ENCODE data around the gene ZNF138.
"Not testable (repeated sequence)": the region's sequence is repeated elsewhere in the genome, so short reads cannot be mapped to it uniquely, and the experiment has no call there.

ZNF138 gene

DNA sequence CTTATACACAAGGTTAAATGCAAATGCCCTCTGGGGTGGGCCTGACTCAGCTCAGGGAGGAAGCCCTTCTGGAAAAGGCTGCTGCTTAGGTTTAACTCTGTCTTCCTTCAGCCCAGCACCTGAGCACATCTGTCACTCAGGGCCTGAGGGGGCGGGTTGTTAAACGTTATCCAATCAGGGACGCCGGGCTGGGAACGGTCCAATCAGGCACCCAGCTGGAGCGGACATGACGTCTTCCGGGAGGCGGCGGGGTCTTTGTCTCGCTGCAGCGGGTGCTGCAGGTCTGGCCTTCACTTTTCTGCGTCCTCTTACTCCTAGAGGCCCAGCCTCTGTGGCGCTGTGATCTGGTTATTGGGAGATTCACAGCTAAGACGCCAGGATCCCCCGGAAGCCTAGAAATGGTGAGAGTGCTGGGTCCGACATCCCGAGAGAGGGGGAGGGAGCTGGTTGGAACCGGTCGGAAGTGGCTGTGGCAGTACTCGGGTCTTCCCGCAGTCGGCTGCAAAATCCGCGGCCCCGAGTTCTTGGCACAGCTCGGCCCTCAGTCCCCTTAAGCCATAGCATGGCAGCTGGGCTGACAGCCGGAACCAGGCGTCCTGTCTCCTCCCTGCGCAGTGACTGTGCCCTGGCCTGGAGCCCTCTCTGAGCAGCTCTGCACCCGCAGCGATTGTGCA is at the start of gene ZNF138:
Gene ZNF138 (plus strand): TSS at position 258 of the 674 bp plus-strand sequence. CDS start 141 bp downstream, at position 399.
- Histone ChIP-seq H3K4me1 (ENCODE audit: control insufficient read depth in 1 of 2, insufficient read depth in 2 of 2, low read length in 2 of 2) (peaks cover 0 to 15% of the 10 kb centered on the region in 2 donors), H3K27ac (ENCODE audit: low read length) (peak within 1 kb of the TSS; percentile 77), H3K27me3 (ENCODE audit: low read depth, low read length) (no peaks in the 10 kb centered on the region), H3K4me3 (ENCODE audit: low read depth in 1 of 2, low read length in 2 of 2) (peak within 1 kb of the TSS; percentile 78 to 85), H3K9me3 (ENCODE audit: control insufficient read depth in 1 of 2, low read length in 2 of 2) (no peaks in the 10 kb centered on the region), H3K36me3 (ENCODE audit: control insufficient read depth in 1 of 2, insufficient read depth in 2 of 2, low read length in 2 of 2) (peaks cover 0 to 3% of the 10 kb centered on the region in 2 donors)

DNA sequence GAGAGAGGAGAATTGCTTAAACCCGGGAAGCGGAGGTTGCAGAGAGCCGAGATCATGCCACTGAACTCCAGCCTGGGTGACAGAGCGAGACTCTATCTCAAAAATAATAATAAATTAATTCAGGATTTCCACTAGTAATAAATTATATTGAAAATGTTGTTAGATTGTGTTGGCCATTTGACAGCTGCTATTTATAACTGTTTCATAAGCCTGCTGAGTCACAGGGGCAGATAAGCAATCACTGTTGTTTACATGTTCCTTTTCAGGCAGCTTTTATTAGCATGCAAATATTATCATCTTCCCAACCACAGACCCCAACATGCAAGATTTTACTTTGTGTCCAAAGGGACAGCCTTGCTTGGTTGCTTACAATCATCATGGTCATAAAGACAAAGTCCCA is 49.5 kb upstream of the ZNF138 start:
- Histone ChIP-seq H3K4me1 (ENCODE audit: control insufficient read depth in 1 of 2, insufficient read depth in 2 of 2, low read length in 2 of 2) (no peaks in the 10 kb centered on the region), H3K27me3 (ENCODE audit: low read depth, low read length) (no peaks in the 10 kb centered on the region), H3K27ac (ENCODE audit: low read length) (no peak overlapping the region), H3K36me3 (ENCODE audit: control insufficient read depth in 1 of 2, insufficient read depth in 2 of 2, low read length in 2 of 2) (no peaks in the 10 kb centered on the region), H3K9me3 (ENCODE audit: control insufficient read depth in 1 of 2, low read length in 2 of 2) (no peaks in the 10 kb centered on the region), H3K4me3 (ENCODE audit: low read depth in 1 of 2, low read length in 2 of 2) (no peak overlapping the region)

DNA sequence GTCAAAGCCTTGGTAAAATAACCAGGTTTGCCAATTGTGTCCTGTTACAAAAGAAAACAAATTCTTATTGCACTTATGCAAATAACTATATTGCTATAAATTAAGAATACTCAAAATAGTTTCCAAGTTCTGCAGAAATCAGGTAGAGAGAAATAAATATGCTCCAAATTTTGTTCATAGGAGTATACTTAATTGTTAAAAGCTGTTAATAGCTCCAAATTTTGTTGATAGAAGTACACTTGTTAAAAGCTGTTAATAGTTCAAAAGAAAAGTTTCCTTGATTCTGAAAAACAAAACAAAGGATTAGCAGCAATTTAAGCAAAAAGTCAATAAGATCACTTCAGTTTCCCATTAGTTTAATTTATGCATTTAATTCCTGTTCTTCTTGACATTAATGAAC is 46.4 kb upstream of the ZNF138 start:
- Histone ChIP-seq H3K4me3 (ENCODE audit: low read depth in 1 of 2, low read length in 2 of 2) (no peak overlapping the region), H3K27ac (ENCODE audit: low read length) (no peak overlapping the region), H3K36me3 (ENCODE audit: control insufficient read depth in 1 of 2, insufficient read depth in 2 of 2, low read length in 2 of 2) (no peaks in the 10 kb centered on the region), H3K27me3 (ENCODE audit: low read depth, low read length) (no peaks in the 10 kb centered on the region), H3K9me3 (ENCODE audit: control insufficient read depth in 1 of 2, low read length in 2 of 2) (no peaks in the 10 kb centered on the region), H3K4me1 (ENCODE audit: control insufficient read depth in 1 of 2, insufficient read depth in 2 of 2, low read length in 2 of 2) (no peaks in the 10 kb centered on the region)

GRCh38 chr7:64753032-64753431 is 41.2 kb upstream of the ZNF138 start:
- Histone ChIP-seq H3K36me3 (ENCODE audit: control insufficient read depth in 1 of 2, insufficient read depth in 2 of 2, low read length in 2 of 2) (no peaks in the 10 kb centered on the region), H3K4me3 (ENCODE audit: low read depth in 1 of 2, low read length in 2 of 2) (no peak overlapping the region), H3K27me3 (ENCODE audit: low read depth, low read length) (no peaks in the 10 kb centered on the region), H3K4me1 (ENCODE audit: control insufficient read depth in 1 of 2, insufficient read depth in 2 of 2, low read length in 2 of 2) (no peaks in the 10 kb centered on the region), H3K27ac (ENCODE audit: low read length) (no peak overlapping the region), H3K9me3 (ENCODE audit: control insufficient read depth in 1 of 2, low read length in 2 of 2) (no peaks in the 10 kb centered on the region)

- no peaks in the 10 kb centered on the region for H3K9me3 ChIP-seq (ENCODE audit: control insufficient read depth in 1 of 2, low read length in 2 of 2)
- no peaks in the 10 kb centered on the region for H3K36me3 ChIP-seq (ENCODE audit: control insufficient read depth in 1 of 2, insufficient read depth in 2 of 2, low read length in 2 of 2)
- H3K27ac ChIP-seq (ENCODE audit: low read length), result no peak overlapping the region
- H3K4me3 ChIP-seq (ENCODE audit: low read depth in 1 of 2, low read length in 2 of 2), result no peak overlapping the region
- H3K27me3 ChIP-seq (ENCODE audit: low read depth, low read length), result no peaks in the 10 kb centered on the region
- no peaks in the 10 kb centered on the region for H3K4me1 ChIP-seq (ENCODE audit: control insufficient read depth in 1 of 2, insufficient read depth in 2 of 2, low read length in 2 of 2)
These were observed 38.4 kb upstream of the ZNF138 start for GRCh38 chr7:64755865-64756264.

DNA sequence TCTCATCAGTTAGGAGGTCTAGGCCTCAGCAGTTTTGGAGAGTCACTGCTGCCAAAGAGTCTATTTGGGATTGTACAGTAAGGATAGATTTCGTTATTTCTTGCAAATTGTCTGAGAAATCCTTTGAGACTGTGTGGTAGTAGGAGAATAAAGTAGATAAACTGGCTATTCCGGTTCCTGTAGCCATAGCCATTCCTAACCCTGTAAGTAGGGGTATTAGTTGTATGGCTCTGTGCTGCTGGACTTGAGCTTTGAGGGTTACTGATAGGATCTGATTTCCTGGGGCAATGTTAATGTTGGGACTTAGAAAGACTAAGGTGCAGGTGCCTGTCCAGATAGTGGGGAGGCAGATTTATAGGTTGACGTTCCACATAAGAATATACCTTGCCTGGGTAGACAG is 36.1 kb upstream of the ZNF138 start:
- Histone ChIP-seq H3K4me3 (ENCODE audit: low read depth in 1 of 2, low read length in 2 of 2) (no peak overlapping the region), H3K9me3 (ENCODE audit: control insufficient read depth in 1 of 2, low read length in 2 of 2) (no peaks in the 10 kb centered on the region), H3K27ac (ENCODE audit: low read length) (no peak overlapping the region), H3K36me3 (ENCODE audit: control insufficient read depth in 1 of 2, insufficient read depth in 2 of 2, low read length in 2 of 2) (no peaks in the 10 kb centered on the region), H3K4me1 (ENCODE audit: control insufficient read depth in 1 of 2, insufficient read depth in 2 of 2, low read length in 2 of 2) (no peaks in the 10 kb centered on the region), H3K27me3 (ENCODE audit: low read depth, low read length) (no peaks in the 10 kb centered on the region)

DNA sequence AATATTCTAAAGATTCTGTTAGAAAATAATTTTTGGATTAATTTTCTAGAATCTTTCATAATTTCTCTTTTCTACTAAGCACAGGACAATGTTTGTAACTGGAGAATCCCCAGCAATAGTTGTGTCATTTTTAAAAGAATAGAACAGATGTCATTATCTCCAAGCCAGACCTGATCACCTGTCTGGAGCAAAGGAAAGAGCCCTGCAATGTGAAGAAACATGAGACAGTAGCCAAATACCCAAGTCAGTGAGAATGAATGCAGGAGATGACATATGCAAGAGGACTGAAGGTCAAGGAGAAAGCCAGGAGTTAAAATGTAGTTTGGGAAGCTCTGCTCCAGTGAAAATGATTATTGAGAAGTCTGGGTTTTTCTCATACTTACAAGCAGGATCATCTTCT is 25.4 kb upstream of the ZNF138 start:
- H3K27ac ChIP-seq (ENCODE audit: low read length), result no peak overlapping the region
- H3K4me1 ChIP-seq (ENCODE audit: control insufficient read depth in 1 of 2, insufficient read depth in 2 of 2, low read length in 2 of 2), result no peaks in the 10 kb centered on the region
- H3K4me3 ChIP-seq (ENCODE audit: low read depth in 1 of 2, low read length in 2 of 2), result no peak overlapping the region
- no peaks in the 10 kb centered on the region for H3K27me3 ChIP-seq (ENCODE audit: low read depth, low read length)
- no peaks in the 10 kb centered on the region for H3K36me3 ChIP-seq (ENCODE audit: control insufficient read depth in 1 of 2, insufficient read depth in 2 of 2, low read length in 2 of 2)
- H3K9me3 ChIP-seq (ENCODE audit: control insufficient read depth in 1 of 2, low read length in 2 of 2), result no peaks in the 10 kb centered on the region

GRCh38 chr7:64774204-64774842 is 19.9 kb upstream of the ZNF138 start:
- Histone ChIP-seq H3K9me3 (ENCODE audit: control insufficient read depth in 1 of 2, low read length in 2 of 2) (peaks cover 0 to 3% of the 10 kb centered on the region in 2 donors), H3K36me3 (ENCODE audit: control insufficient read depth in 1 of 2, insufficient read depth in 2 of 2, low read length in 2 of 2) (no peaks in the 10 kb centered on the region), H3K27me3 (ENCODE audit: low read depth, low read length) (no peaks in the 10 kb centered on the region), H3K4me3 (ENCODE audit: low read depth in 1 of 2, low read length in 2 of 2) (no peak overlapping the region), H3K27ac (ENCODE audit: low read length) (no peak overlapping the region), H3K4me1 (ENCODE audit: control insufficient read depth in 1 of 2, insufficient read depth in 2 of 2, low read length in 2 of 2) (no peaks in the 10 kb centered on the region)

- no peaks in the 10 kb centered on the region for H3K36me3 ChIP-seq (ENCODE audit: control insufficient read depth in 1 of 2, insufficient read depth in 2 of 2, low read length in 2 of 2)
- H3K27ac ChIP-seq (ENCODE audit: low read length), result no peak overlapping the region
- peaks cover 0 to 3% of the 10 kb centered on the region in 2 donors for H3K9me3 ChIP-seq (ENCODE audit: control insufficient read depth in 1 of 2, low read length in 2 of 2)
- H3K4me3 ChIP-seq (ENCODE audit: low read depth in 1 of 2, low read length in 2 of 2), result no peak overlapping the region
- H3K4me1 ChIP-seq (ENCODE audit: control insufficient read depth in 1 of 2, insufficient read depth in 2 of 2, low read length in 2 of 2), result no peaks in the 10 kb centered on the region
- no peaks in the 10 kb centered on the region for H3K27me3 ChIP-seq (ENCODE audit: low read depth, low read length)
These were observed 18.9 kb upstream of the ZNF138 start for GRCh38 chr7:64775289-64775688.

DNA sequence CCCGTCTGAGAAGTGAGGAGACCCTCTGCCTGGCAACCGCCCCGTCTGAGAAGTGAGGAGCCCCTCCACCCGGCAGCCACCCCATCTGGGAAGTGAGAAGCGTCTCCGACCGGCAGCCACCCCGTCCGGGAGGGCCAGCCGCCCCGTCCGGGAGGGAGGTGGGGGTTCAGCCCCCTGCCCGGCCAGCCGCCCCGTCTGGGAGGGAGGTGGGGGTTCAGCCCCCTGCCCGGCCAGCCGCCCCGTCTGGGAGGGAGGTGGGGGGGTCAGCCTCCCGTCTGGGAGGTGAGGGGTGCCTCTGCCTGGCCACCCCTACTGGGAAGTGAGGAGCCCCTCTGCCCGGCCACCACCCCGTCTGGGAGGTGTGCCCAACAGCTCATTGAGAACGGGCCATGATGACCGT is 9.4 kb upstream of the ZNF138 start:
- H3K9me3 ChIP-seq (ENCODE audit: control insufficient read depth in 1 of 2, low read length in 2 of 2); H3K4me3 ChIP-seq (ENCODE audit: low read depth in 1 of 2, low read length in 2 of 2); H3K27me3 ChIP-seq (ENCODE audit: low read depth, low read length); H3K36me3 ChIP-seq (ENCODE audit: control insufficient read depth in 1 of 2, insufficient read depth in 2 of 2, low read length in 2 of 2); H3K4me1 ChIP-seq (ENCODE audit: control insufficient read depth in 1 of 2, insufficient read depth in 2 of 2, low read length in 2 of 2); H3K27ac ChIP-seq (ENCODE audit: low read length): not testable (repeated sequence)

- H3K4me3 ChIP-seq (ENCODE audit: low read depth in 1 of 2, low read length in 2 of 2), result no peak overlapping the region
- H3K27me3 ChIP-seq (ENCODE audit: low read depth, low read length), result no peaks in the 10 kb centered on the region
- H3K9me3 ChIP-seq (ENCODE audit: control insufficient read depth in 1 of 2, low read length in 2 of 2), result no peaks in the 10 kb centered on the region
- no peaks in the 10 kb centered on the region for H3K36me3 ChIP-seq (ENCODE audit: control insufficient read depth in 1 of 2, insufficient read depth in 2 of 2, low read length in 2 of 2)
- H3K27ac ChIP-seq (ENCODE audit: low read length), result no peak overlapping the region
- no peaks in the 10 kb centered on the region for H3K4me1 ChIP-seq (ENCODE audit: control insufficient read depth in 1 of 2, insufficient read depth in 2 of 2, low read length in 2 of 2)
These were observed 6.9 kb upstream of the ZNF138 start for GRCh38 chr7:64787295-64787694.

GRCh38 chr7:64789241-64789640 is 5.0 kb upstream of the ZNF138 start:
- not testable (repeated sequence) for H3K27ac ChIP-seq (ENCODE audit: low read length); H3K9me3 ChIP-seq (ENCODE audit: control insufficient read depth in 1 of 2, low read length in 2 of 2); H3K4me1 ChIP-seq (ENCODE audit: control insufficient read depth in 1 of 2, insufficient read depth in 2 of 2, low read length in 2 of 2); H3K27me3 ChIP-seq (ENCODE audit: low read depth, low read length); H3K36me3 ChIP-seq (ENCODE audit: control insufficient read depth in 1 of 2, insufficient read depth in 2 of 2, low read length in 2 of 2); H3K4me3 ChIP-seq (ENCODE audit: low read depth in 1 of 2, low read length in 2 of 2)

Data from muscle layer of duodenum (tissue), 2 donors.